ENCODE results near the gene SLC22A23. TPM values are rescaled to one million over a fixed set of nuclear protein-coding genes. Genes with fewer than 3 reads are reported as not detected.
"Not testable (repeated sequence)": the region's sequence is repeated elsewhere in the genome, so short reads cannot be mapped to it uniquely, and the experiment has no call there.

The SLC22A23 gene
- total RNA-seq, 4 donors from 2014 or later = 6.6 to 25.0 (median 14.6) TPM

DNA sequence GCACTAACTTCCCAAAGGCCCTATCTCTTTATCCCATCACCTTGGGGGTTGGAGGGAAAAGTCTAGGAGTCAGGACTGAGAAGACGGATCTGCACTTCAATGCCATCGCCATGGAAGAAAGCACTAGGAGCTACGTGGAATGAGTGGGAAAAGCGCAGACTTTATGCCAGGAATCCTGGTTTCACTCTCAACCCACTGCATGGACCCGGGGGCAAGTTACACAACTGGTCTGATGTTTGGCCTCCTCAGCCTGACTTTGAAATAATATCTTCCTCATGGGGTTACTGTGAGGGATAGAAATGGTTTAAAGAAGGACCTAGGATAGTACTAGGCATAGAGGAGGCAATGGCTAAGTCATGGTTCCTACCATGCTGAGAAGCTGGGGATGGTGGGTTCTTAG is 211.6 kb downstream of the SLC22A23 start:
- Histone ChIP-seq H3K27ac (no peak overlapping the region), H3K27me3 (peaks cover 7 to 35% (median 24%) of the 10 kb centered on the region in 3 donors), H3K9me3 (no peaks in the 10 kb centered on the region), H3K36me3 (no peaks in the 10 kb centered on the region), H3K4me1 (peaks cover 3 to 10% of the 10 kb centered on the region in 2 donors), H3K4me3 (no peak overlapping the region)
- intact Hi-C loops (cut with DNase I; ENCODE audit: low total_unique reads) (no loop called here), in situ Hi-C loops (cut with MboI; ENCODE audit: low sequenced_read_pairs in 4 of 4) (loop anchor here in 1 of 4 donors (5.0 kb wide), 1 partner anchor 118 kb away; no protein-coding TSS in a partner anchor)
- no peak for TF ChIP-seq CTCF (IDR thresholded peaks at IDR 0.05 in 4 of 5, conservative IDR thresholded peaks at IDR 0.05 in 1 of 5)
- no peak for TF ChIP-seq POLR2A (IDR thresholded peaks at IDR 0.05)
- no peak for ATAC-seq
- no peak for DNase-seq

DNA sequence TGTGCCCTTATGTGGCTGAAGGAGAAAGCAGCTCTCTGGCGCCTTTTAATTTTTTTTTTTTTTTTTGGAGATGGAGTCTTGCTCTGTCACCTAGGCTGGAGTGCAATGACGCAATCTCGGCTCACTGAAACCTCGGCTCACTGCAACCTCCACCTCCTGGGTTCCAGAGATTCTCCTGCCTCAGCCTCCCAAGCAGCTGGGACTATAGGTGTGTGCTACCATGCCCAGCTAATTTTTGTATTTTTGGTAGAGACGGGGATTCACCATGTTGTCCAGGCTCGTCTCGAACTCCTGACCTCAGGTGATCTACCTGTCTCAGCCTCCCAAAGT is 212.1 kb downstream of the SLC22A23 start:
- H3K4me1 ChIP-seq; H3K27ac ChIP-seq; H3K4me3 ChIP-seq; H3K9me3 ChIP-seq; DNase-seq; intact Hi-C loops (cut with DNase I; ENCODE audit: low total_unique reads); H3K36me3 ChIP-seq; ATAC-seq: not testable (repeated sequence)
- H3K27me3 ChIP-seq = peaks cover 7 to 30% (median 20%) of the 10 kb centered on the region in 3 donors
- in situ Hi-C loops (cut with MboI; ENCODE audit: low sequenced_read_pairs in 4 of 4) = loop anchor here in 1 of 4 donors (5.0 kb wide), 1 partner anchor 117 kb away; no protein-coding TSS in a partner anchor

DNA sequence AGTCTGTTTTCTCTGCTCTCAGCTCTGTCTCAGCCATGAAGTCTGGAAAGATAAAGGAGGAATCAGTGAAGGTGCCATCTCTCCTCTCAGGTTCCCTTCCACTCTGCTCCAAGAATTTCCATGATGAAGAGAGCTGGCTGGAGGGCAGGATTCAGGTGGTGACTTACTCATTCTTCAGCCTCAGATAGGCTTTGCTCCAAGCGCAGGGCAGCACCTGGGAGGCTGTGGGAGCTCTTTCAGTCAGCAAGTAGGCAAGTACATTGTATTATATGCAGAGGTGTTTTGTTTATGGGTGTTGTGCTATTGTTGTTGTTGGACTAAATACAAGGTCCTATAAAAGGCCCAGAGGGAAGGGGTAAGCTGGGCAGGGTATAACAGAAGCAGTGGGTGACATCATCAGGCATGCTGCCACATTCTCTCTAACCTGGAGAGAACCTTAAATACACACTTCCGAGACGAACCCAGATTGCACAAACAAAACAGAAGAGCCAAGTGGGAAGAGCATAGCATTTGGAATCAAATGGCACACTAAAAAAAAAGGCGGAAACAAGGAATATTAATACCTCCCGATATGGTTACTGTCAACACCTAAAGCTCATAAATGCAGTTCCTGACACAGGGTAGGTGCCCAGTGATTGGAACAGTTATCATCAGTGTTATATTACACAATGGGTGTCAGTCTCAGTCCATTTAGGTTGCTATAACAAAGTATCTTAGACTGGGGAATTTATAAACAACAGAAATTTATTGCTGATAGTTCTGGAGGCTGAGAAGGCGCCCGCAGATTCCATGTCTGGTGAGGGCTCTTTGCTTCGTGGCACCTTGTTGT is 212.6 kb downstream of the SLC22A23 start:
- Histone ChIP-seq H3K4me1 (peaks cover 3 to 10% of the 10 kb centered on the region in 2 donors), H3K27ac (no peak overlapping the region), H3K4me3 (no peak overlapping the region), H3K36me3 (no peaks in the 10 kb centered on the region), H3K9me3 (no peaks in the 10 kb centered on the region), H3K27me3 (peaks cover 7 to 27% (median 16%) of the 10 kb centered on the region in 3 donors)
- intact Hi-C loops (cut with DNase I; ENCODE audit: low total_unique reads) (no loop called here), in situ Hi-C loops (cut with MboI; ENCODE audit: low sequenced_read_pairs in 4 of 4) (no loop called here)
- DNase-seq (no peak), ATAC-seq (no peak)
- TF ChIP-seq CTCF (IDR thresholded peaks at IDR 0.05 in 4 of 5, conservative IDR thresholded peaks at IDR 0.05 in 1 of 5) (no peak), POLR2A (IDR thresholded peaks at IDR 0.05) (no peak)

DNA sequence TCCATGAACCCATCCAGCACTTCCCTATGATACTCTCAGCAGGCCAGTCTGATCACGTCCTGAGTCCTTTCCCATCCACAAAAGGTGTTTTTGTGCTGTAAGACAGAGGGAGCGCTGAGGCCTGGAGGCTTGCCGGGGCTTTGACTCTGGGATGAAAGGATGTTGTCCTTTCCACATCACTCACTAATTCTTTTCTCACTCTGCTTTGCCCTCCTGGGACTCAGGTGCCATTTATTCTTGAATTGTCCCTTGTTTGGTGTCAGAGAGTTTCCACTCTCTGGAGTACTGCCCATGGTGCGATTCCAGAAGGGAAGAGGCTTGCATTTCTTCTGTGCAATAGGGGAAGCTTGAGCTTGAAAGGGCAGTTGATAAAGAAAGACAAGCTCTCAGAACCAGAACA is 214.1 kb downstream of the SLC22A23 start:
- no peaks in the 10 kb centered on the region for H3K9me3 ChIP-seq
- H3K4me1 ChIP-seq = peaks cover 0 to under 1% of the 10 kb centered on the region in 2 donors
- in situ Hi-C loops (cut with MboI; ENCODE audit: low sequenced_read_pairs in 4 of 4) (no loop called here), intact Hi-C loops (cut with DNase I; ENCODE audit: low total_unique reads) (no loop called here)
- ATAC-seq = no peak
- no peak for DNase-seq
- TF ChIP-seq CTCF (IDR thresholded peaks at IDR 0.05 in 4 of 5, conservative IDR thresholded peaks at IDR 0.05 in 1 of 5) (no peak), POLR2A (IDR thresholded peaks at IDR 0.05) (no peak)
- H3K27ac ChIP-seq = no peak overlapping the region
- no peak overlapping the region for H3K4me3 ChIP-seq
- peaks cover 7 to 25% (median 13%) of the 10 kb centered on the region in 3 donors for H3K27me3 ChIP-seq
- no peaks in the 10 kb centered on the region for H3K36me3 ChIP-seq

GRCh38 chr6:3241745-3242144 is 215.1 kb downstream of the SLC22A23 start:
- H3K4me3 ChIP-seq; ATAC-seq; H3K36me3 ChIP-seq; DNase-seq; H3K27ac ChIP-seq; H3K4me1 ChIP-seq; in situ Hi-C loops (cut with MboI; ENCODE audit: low sequenced_read_pairs in 4 of 4); intact Hi-C loops (cut with DNase I; ENCODE audit: low total_unique reads); H3K9me3 ChIP-seq: not testable (repeated sequence)
- H3K27me3 ChIP-seq = peaks cover 11 to 19% (median 18%) of the 10 kb centered on the region in 3 donors

Data from gastrocnemius medialis (tissue), 4 donors.